Stimulated activated CD4-positive, alpha-beta T cell treated with anti-CD3 and anti-CD28 coated beads, TNF-alpha, amount 100 ng/mL, for 1 hour (primary cell): ENCODE results near the gene C8G.

ENCODE experiments used
- DNase-seq, 3 donors: peaks; one replicate each; pipeline ENCODE4 v3.0.0-alpha.2; 2020; ENCODE audit warnings: low read depth in 3 of 3, low spot score in 1 of 3

The C8G gene

GRCh38 chr9:136920069-136920468 lies 25.0 kb upstream of the C8G start:
- DNase-seq, result no peak

- no peak for DNase-seq
Measured at GRCh38 chr9:136920734-136921231, 24.3 kb upstream of the C8G start.

GRCh38 chr9:136921307-136921706 lies 23.7 kb upstream of the C8G start:
- no peak for DNase-seq

- DNase-seq, result no peak
Measured at GRCh38 chr9:136921718-136922117, 23.3 kb upstream of the C8G start.

- no peak for DNase-seq
Measured at GRCh38 chr9:136922540-136922939, 22.5 kb upstream of the C8G start.

GRCh38 chr9:136923881-136924280 lies 21.2 kb upstream of the C8G start:
- DNase-seq, result no peak

GRCh38 chr9:136925414-136926153 lies 19.5 kb upstream of the C8G start:
- DNase-seq, result no peak

GRCh38 chr9:136926154-136926704 lies 18.8 kb upstream of the C8G start:
- DNase-seq, result no peak

- DNase-seq, result no peak
Measured at GRCh38 chr9:136926749-136927148, 18.3 kb upstream of the C8G start.

GRCh38 chr9:136927343-136928271 lies 17.4 kb upstream of the C8G start:
- DNase-seq, result no peak

GRCh38 chr9:136928591-136928990 lies 16.5 kb upstream of the C8G start:
- no peak for DNase-seq

GRCh38 chr9:136930014-136930413 lies 15.0 kb upstream of the C8G start:
- DNase-seq, result no peak

- no peak for DNase-seq
Measured at GRCh38 chr9:136931611-136932130, 13.4 kb upstream of the C8G start.

GRCh38 chr9:136934277-136934676 lies 10.8 kb upstream of the C8G start:
- no peak for DNase-seq

- DNase-seq, result no peak
Measured at GRCh38 chr9:136935651-136936050, 9.4 kb upstream of the C8G start.

GRCh38 chr9:136936645-136937170 lies 8.3 kb upstream of the C8G start:
- DNase-seq, result no peak

GRCh38 chr9:136937186-136938001 lies 7.6 kb upstream of the C8G start:
- DNase-seq, result no peak

- no peak for DNase-seq
Measured at GRCh38 chr9:136939431-136939995, 5.5 kb upstream of the C8G start.

- DNase-seq, result no peak
Measured at GRCh38 chr9:136939996-136940525, 5.0 kb upstream of the C8G start.
